ENCODE data around the gene OR4D1. TPM values are rescaled to one million over a fixed set of nuclear protein-coding genes. Genes with fewer than 3 reads are reported as not detected.
"Not testable (repeated sequence)": the region's sequence is repeated elsewhere in the genome, so short reads cannot be mapped to it uniquely, and the experiment has no call there.

Gene OR4D1
- total and polyA plus RNA-seq, 2 of the 8 experiments (the other 6 are each of a cell fraction or from before 2014, with no cell fraction given), result 0.32 to 0.39 TPM

- not testable (repeated sequence) for H3K4me2 ChIP-seq (ENCODE audit: insufficient read depth in 1 of 2, low read depth in 2 of 2, low read length in 2 of 2); H4K20me1 ChIP-seq (replicated peaks in 1 of 2; ENCODE audit: control insufficient read depth in 1 of 2, insufficient read depth in 2 of 2, low read length in 2 of 2); FAIRE-seq; H3K4me3 ChIP-seq (ENCODE audit: extremely low read depth in 1 of 4, insufficient read depth in 2 of 4, low read depth in 3 of 4, low read length in 4 of 4); H3K36me3 ChIP-seq (ENCODE audit: control insufficient read depth in 2 of 4, insufficient read depth in 4 of 4, low read length in 3 of 4); H2BK120ac ChIP-seq (replicated peaks; ENCODE audit: low read depth, low read length); H2BK5ac ChIP-seq (ENCODE audit: low read depth, low read length); H3K23ac ChIP-seq (ENCODE audit: insufficient read length); H3K27ac ChIP-seq (ENCODE audit: low read depth, low read length); H3K9ac ChIP-seq (replicated peaks in 1 of 4; ENCODE audit: extremely low read depth in 1 of 4, low read depth in 3 of 4, low read length in 3 of 4); DNase-seq (ENCODE audit: low read depth in 1 of 2, low spot score in 2 of 2); H2AFZ ChIP-seq (ENCODE audit: low read length); H3K14ac ChIP-seq (ENCODE audit: insufficient read length); H3K56ac ChIP-seq (replicated peaks; ENCODE audit: insufficient read length, low read depth, low read length); H3K23me2 ChIP-seq (ENCODE audit: low read depth, low read length); H3K4ac ChIP-seq (replicated peaks; ENCODE audit: insufficient read length, low read depth, low read length); H4K91ac ChIP-seq (replicated peaks; ENCODE audit: insufficient read length, low read length); H3K18ac ChIP-seq (ENCODE audit: extremely low read depth, low read length); H4K8ac ChIP-seq (ENCODE audit: extremely low read depth, insufficient read depth, low read length); H2BK12ac ChIP-seq (ENCODE audit: low read depth, low read length); H3K27me3 ChIP-seq (replicated peaks in 1 of 4; ENCODE audit: control insufficient read depth in 3 of 4, extremely low read depth in 1 of 4, insufficient read depth in 3 of 4, low read length in 3 of 4); H3K4me1 ChIP-seq (replicated peaks in 1 of 4; ENCODE audit: control insufficient read depth in 3 of 4, insufficient read depth in 4 of 4, low read length in 3 of 4); H2BK15ac ChIP-seq (ENCODE audit: low read length); H2AK5ac ChIP-seq (ENCODE audit: low read depth, low read length); H2BK20ac ChIP-seq (ENCODE audit: low read length); H3K79me2 ChIP-seq (ENCODE audit: control insufficient read depth in 1 of 2, insufficient read depth in 2 of 2, low read length in 2 of 2); H4K5ac ChIP-seq (ENCODE audit: insufficient read length, low read depth, low read length); H3K9me3 ChIP-seq (ENCODE audit: insufficient read depth in 2 of 2, low read depth in 1 of 2, low read length in 1 of 2); H3K79me1 ChIP-seq (ENCODE audit: low read depth, low read length)
- POLR2A ChIA-PET (ENCODE audit: partially characterized antibody), result interaction anchor here (1.3 to 1.8 kb wide), 3 partner anchors 12 to 109 kb away, joined by 3 to 6 read pairs (median 4); no protein-coding TSS in a partner anchor
- CTCF ChIA-PET (ENCODE audit: partially characterized antibody), result interaction anchor here (0.5 to 1.8 kb wide), 6 partner anchors 8 to 362 kb away, joined by 3 to 5 read pairs (median 4); no protein-coding TSS in a partner anchor
These were observed 46.3 kb upstream of the OR4D1 start for GRCh38 chr17:58101898-58102297.

Measured in H1 (cell line).